Dermis lymphatic vessel endothelial cell (primary cell): ENCODE results near the gene GTPBP3. TPM values are rescaled to one million over a fixed set of nuclear protein-coding genes. Genes with fewer than 3 reads are reported as not detected.

Source experiments
- total RNA-seq: library from RNA; depleted of rRNA; stranded (reverse); fragments of >200 nt; gene quantifications from 2 replicates; pipeline ENCODE4 v1.2.1, GENCODE V29; 2014

The GTPBP3 gene
- 6.4 and 8.7 TPM in 2 replicates for total RNA-seq

GRCh38 chr19:17336872-17337674 is at the start of gene GTPBP3:
TSS of gene GTPBP3 (plus strand) at chr19:17337553. CDS start at chr19:17337612, 59 bp downstream.

GRCh38 chr19:17303167-17303939 is 34.0 kb upstream of the GTPBP3 start, which contains the start of gene ABHD8:
TSS of gene ABHD8 (minus strand) at chr19:17303425. CDS start at chr19:17301616, 1,809 bp downstream.

GRCh38 chr19:17305517-17306284 is 31.7 kb upstream of the GTPBP3 start, which contains the start of gene MRPL34:
TSS of gene MRPL34 (plus strand) at chr19:17305872. CDS start at chr19:17305893, 21 bp downstream.

DNA sequence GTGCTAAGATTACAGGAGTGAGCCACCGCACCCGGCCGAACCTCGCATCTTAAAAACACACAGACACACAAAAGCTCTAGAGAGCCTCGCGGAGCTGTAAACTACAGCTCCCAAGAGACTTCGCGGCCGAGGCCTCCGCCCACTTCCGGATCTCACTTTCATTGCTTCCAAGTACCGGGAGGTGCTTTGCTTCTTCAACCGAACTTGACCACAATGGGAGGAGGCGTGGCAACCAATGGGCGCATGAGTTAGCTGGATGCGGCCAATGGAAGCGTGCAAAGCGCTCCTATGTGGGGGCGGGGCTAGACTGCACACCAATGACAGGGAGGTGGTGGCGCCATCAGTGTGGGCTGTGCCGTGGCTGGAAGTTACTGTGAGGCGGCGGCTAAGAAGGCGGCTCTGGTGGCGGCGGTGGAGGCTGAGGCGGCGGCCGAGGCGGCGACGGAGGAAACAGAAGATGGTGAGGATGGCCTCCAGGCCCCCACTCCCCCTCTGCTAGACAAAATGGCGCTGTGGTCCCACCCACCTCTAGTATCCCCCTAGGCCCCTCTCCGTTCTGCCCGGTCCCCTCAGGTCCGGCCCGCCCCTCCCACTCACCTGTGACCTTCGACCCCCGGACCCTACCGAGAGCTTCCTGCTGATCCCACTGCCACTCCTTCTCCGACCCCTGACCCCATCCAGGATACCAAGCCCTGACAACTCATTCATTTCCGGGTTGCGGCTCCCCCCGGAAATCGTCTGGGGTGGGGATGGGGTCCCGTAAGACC is 28.0 kb upstream of the GTPBP3 start, which contains the start of gene DDA1:
TSS of gene DDA1 (plus strand) at position 366 of the 767 bp plus-strand sequence. CDS start at position 458, 92 bp downstream.

DNA sequence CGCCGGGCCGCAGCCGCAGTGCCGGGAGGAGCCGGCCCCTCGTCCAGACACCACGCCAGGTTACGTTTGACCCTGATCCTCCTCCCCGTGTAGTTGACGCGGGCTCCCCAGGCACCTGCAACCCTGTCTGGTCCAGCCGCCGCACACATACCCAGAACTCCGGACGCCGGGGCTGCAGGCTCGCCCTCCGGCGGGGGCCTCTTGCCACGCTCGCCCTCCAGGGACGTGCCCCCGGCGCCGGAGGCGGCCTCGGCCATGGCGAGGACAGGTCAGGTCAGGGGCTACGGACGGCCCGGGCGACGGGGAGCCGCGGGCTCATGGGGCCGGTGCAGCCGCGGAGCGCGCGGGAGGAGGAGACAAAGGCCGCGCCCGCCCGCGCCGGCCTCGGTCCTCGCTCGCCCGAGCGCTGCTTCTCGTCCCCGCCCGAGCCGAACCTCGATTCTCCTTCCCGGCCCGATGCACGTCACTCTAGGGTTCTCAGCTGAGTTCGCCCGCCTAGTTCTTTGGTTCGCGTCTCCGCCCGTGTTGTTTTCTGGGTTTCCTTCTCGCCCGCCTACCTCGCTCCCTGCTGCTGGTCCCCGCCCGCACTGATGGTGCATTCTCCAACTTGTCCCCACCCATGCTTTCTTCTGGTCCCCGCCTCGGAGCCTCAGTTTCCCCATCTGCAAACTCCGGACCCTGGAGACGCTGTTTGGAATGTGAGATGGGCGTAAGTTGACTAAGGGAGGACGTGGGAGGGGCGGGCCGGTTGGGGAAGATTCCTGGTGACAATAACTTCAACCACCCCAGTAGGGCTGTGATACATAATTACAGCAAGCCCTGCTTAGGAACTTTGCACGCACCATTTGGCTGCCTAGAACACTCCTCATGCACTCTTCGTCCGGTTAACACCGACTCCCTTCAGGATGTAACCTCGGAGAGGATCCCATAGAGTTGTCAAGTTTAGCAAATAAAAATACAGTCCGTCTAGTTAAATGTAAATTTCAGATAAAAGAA is 2.6 kb upstream of the GTPBP3 start, which contains the start of gene ANO8:
TSS of gene ANO8 (minus strand) at position 442 of the 996 bp plus-strand sequence. CDS start at position 257, 185 bp downstream.

DNA sequence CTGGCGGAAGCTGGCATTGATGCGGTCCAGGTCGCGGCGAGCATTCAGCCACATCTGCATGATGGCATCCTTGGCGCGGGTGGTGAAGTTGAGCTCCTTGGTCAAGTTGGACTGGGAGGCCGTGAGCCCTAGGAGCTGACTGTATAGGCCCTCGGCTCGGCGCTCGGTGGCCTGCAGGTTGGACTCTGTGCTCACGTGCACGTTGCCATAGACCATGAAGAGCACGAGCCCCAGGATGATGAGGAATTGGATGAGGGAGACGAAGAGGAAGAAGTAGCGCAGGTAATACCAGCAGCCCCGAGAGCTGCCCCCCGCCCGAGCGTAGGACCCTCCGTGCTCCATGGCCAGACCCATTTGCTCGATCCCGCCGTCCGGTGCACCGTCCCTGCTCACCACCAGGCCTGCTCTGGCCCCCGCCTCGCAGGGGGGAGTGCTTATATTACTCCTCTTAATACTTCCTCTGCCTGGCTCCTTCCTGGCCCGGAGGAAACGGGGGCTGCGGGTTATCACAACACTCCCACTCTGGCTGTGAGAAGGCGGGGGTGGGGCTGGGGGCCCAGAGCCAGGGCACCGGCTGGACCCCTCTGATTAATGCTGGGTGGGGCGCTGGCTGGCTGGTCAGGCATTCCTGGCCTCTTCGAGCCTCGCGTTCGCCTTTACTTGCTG is 39.7 kb downstream of the GTPBP3 start, which contains the start of gene PLVAP:
TSS of gene PLVAP (minus strand) at position 408 of the 666 bp plus-strand sequence. CDS start at position 354, 54 bp downstream.

Other genes starting within 250 kb of the GTPBP3 start
- 14.0 and 15.2 TPM in 2 replicates for gene USE1, start 122.2 kb upstream of the GTPBP3 start, total RNA-seq
- gene OCEL1, start 111.3 kb upstream of the GTPBP3 start, total RNA-seq, result 3.5 and 7.2 TPM in 2 replicates
- gene NR2F6, start 91.6 kb upstream of the GTPBP3 start, total RNA-seq, result 26.0 and 27.7 TPM in 2 replicates
- 33.1 and 37.3 TPM in 2 replicates for gene USHBP1, start 72.8 kb upstream of the GTPBP3 start, total RNA-seq
- 57.4 and 70.9 TPM in 2 replicates for gene BABAM1, start 70.1 kb upstream of the GTPBP3 start, total RNA-seq
- 0.33 and 0.43 TPM in 2 replicates for gene ANKLE1, start 55.7 kb upstream of the GTPBP3 start, total RNA-seq
- 4.7 and 7.6 TPM in 2 replicates for gene ABHD8, start 34.1 kb upstream of the GTPBP3 start, total RNA-seq
- 34.4 and 37.2 TPM in 2 replicates for gene MRPL34, start 31.7 kb upstream of the GTPBP3 start, total RNA-seq
- 19.7 and 26.3 TPM in 2 replicates for gene DDA1, start 28.0 kb upstream of the GTPBP3 start, total RNA-seq
- 2.2 TPM in 2 replicates for gene ANO8, start 2.7 kb upstream of the GTPBP3 start, total RNA-seq
- 15.4 and 63.3 TPM in 2 replicates for gene PLVAP, start 39.8 kb downstream of the GTPBP3 start, total RNA-seq
- not detected in 2 replicates for gene CCDC194, start 56.6 kb downstream of the GTPBP3 start, total RNA-seq
- 0.34 and 0.43 TPM in 2 replicates for gene BST2, start 68.1 kb downstream of the GTPBP3 start, total RNA-seq
- gene MVB12A, start 82.5 kb downstream of the GTPBP3 start, total RNA-seq, result 32.3 and 37.5 TPM in 2 replicates
- gene TMEM221, start 111.1 kb downstream of the GTPBP3 start, total RNA-seq, result 0.09 TPM in 1 of 2 replicates, not detected in the other
- gene NXNL1, start 123.4 kb downstream of the GTPBP3 start, total RNA-seq, result not detected in 2 replicates
- 18.3 and 23.0 TPM in 2 replicates for gene SLC27A1, start 133.0 kb downstream of the GTPBP3 start, total RNA-seq
- 38.8 and 40.9 TPM in 2 replicates for gene PGLS, start 174.1 kb downstream of the GTPBP3 start, total RNA-seq
- gene COLGALT1, start 218.1 kb downstream of the GTPBP3 start, total RNA-seq, result 31.7 and 37.9 TPM in 2 replicates